Measurements from ENCODE around the gene ARHGAP31. TPM values are rescaled to one million over a fixed set of nuclear protein-coding genes. Genes with fewer than 3 reads are reported as not detected.

Gene ARHGAP31
- total and polyA plus RNA-seq, 2 of the 8 experiments (the other 6 are each of a cell fraction or from before 2014, with no cell fraction given), result 1.1 to 7.6 TPM

DNA sequence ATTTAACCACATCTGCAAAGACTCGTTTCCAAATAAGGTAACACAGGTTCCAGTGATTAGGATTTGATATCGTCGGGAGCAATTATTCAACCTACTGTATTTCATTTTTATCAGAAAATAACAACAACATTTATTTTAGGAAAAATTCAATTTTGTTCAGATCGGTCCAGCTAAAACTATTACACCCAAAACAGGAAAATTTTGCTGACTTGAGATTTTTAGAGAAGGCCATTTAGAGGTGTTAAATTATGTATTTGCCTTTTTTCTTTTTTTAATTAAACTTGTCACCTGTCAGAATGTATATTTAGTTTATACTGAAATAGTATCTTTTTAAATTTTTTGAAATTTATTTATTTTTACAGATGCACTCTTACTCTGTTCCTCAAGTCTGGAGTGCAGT is 81.3 kb downstream of the ARHGAP31 start:
- no peaks in the 10 kb centered on the region for H3K79me2 ChIP-seq (ENCODE audit: control insufficient read depth in 1 of 2, insufficient read depth in 2 of 2, low read length in 2 of 2)
- no peak overlapping the region for H4K8ac ChIP-seq (ENCODE audit: extremely low read depth, insufficient read depth, low read length)
- H2BK20ac ChIP-seq (ENCODE audit: low read length), result no peak overlapping the region
- no peak overlapping the region for H2BK5ac ChIP-seq (ENCODE audit: low read depth, low read length)
- H2BK120ac ChIP-seq (replicated peaks; ENCODE audit: low read depth, low read length), result no peak overlapping the region
- no peaks in the 10 kb centered on the region for H3K23me2 ChIP-seq (ENCODE audit: low read depth, low read length)
- no peak overlapping the region for H4K5ac ChIP-seq (ENCODE audit: insufficient read length, low read depth, low read length)
- H3K27ac ChIP-seq (ENCODE audit: low read depth, low read length), result no peak overlapping the region
- H2BK15ac ChIP-seq (ENCODE audit: low read length), result no peak overlapping the region
- H3K4me3 ChIP-seq (ENCODE audit: extremely low read depth in 1 of 4, insufficient read depth in 2 of 4, low read depth in 3 of 4, low read length in 4 of 4), result no peak overlapping the region
- no peak overlapping the region for H3K4ac ChIP-seq (replicated peaks; ENCODE audit: insufficient read length, low read depth, low read length)
- no peak overlapping the region for H3K14ac ChIP-seq (ENCODE audit: insufficient read length)
- WGBS, 2 experiments (ENCODE audit: extremely low coverage in 1 of 2, insufficient coverage in 1 of 2, insufficient read length in 1 of 2, insufficient replicate concordance in 2 of 2, low coverage in 1 of 2, low lambda C conversion rate in 2 of 2, missing lambda C conversion rate in 1 of 2), result 94% methylated on average over 4 of the region's 4 CpGs; no CpG with 5 or more reads in 1 of the 2 experiments
- no peak overlapping the region for H4K91ac ChIP-seq (replicated peaks; ENCODE audit: insufficient read length, low read length)
- no peaks in the 10 kb centered on the region for H4K20me1 ChIP-seq (replicated peaks in 1 of 2; ENCODE audit: control insufficient read depth in 1 of 2, insufficient read depth in 2 of 2, low read length in 2 of 2)
- H3K4me2 ChIP-seq (ENCODE audit: insufficient read depth in 1 of 2, low read depth in 2 of 2, low read length in 2 of 2), result no peak overlapping the region
- ChIA-PET POLR2A (ENCODE audit: partially characterized antibody) (interaction anchor here (0.7 kb wide), 1 partner anchor 26 kb away, joined by 3 read pairs; no protein-coding TSS in a partner anchor), CTCF (ENCODE audit: partially characterized antibody) (interaction anchor here (1.4 kb wide), 2 partner anchors 23 to 134 kb away, joined by 4 to 5 read pairs; partner anchors contain the start of gene B4GALT4)
- H2AK5ac ChIP-seq (ENCODE audit: low read depth, low read length), result no peak overlapping the region
- no peak overlapping the region for H3K23ac ChIP-seq (ENCODE audit: insufficient read length)
- peaks cover 0 to under 1% (median 0%) of the 10 kb centered on the region in 4 experiments; a peak in 1 of 7 replicates for H3K4me1 ChIP-seq (replicated peaks in 1 of 4; ENCODE audit: control insufficient read depth in 3 of 4, insufficient read depth in 4 of 4, low read length in 3 of 4)
- FAIRE-seq (no peak), DNase-seq (ENCODE audit: low read depth in 1 of 2, low spot score in 2 of 2) (no peak)
- no peak overlapping the region for H2BK12ac ChIP-seq (ENCODE audit: low read depth, low read length)
- H3K56ac ChIP-seq (replicated peaks; ENCODE audit: insufficient read length, low read depth, low read length), result no peak overlapping the region
- H3K36me3 ChIP-seq (ENCODE audit: control insufficient read depth in 2 of 4, insufficient read depth in 4 of 4, low read length in 3 of 4), result no peaks in the 10 kb centered on the region
- H3K18ac ChIP-seq (ENCODE audit: extremely low read depth, low read length), result no peak overlapping the region
- H2AFZ ChIP-seq (ENCODE audit: low read length), result no peak overlapping the region
- no peaks in the 10 kb centered on the region for H3K27me3 ChIP-seq (replicated peaks in 1 of 4; ENCODE audit: control insufficient read depth in 3 of 4, extremely low read depth in 1 of 4, insufficient read depth in 3 of 4, low read length in 3 of 4)
- no peaks in the 10 kb centered on the region for H3K79me1 ChIP-seq (ENCODE audit: low read depth, low read length)
- H3K9ac ChIP-seq (replicated peaks in 1 of 4; ENCODE audit: extremely low read depth in 1 of 4, low read depth in 3 of 4, low read length in 3 of 4), result no peak overlapping the region
- H3K9me3 ChIP-seq (ENCODE audit: insufficient read depth in 2 of 2, low read depth in 1 of 2, low read length in 1 of 2), result no peaks in the 10 kb centered on the region
- TF ChIP-seq MAFK (IDR thresholded peaks at IDR 0.05; ENCODE audit: low read depth, low read length) (no peak), NRF1 (IDR thresholded peaks at IDR 0.05; ENCODE audit: low read depth, low read length) (no peak), TAF7 (optimal IDR thresholded peaks at IDR 0.05; ENCODE audit: borderline replicate concordance, low read depth, low read length) (no peak), SIN3A (conservative IDR thresholded peaks at IDR 0.05 in 1 of 2, IDR thresholded peaks at IDR 0.05 in 1 of 2; ENCODE audit: low read depth in 1 of 2, low read length in 2 of 2) (no peak), KDM1A (IDR thresholded peaks at IDR 0.05; ENCODE audit: borderline replicate concordance, low read length) (no peak), FOSL1 (IDR thresholded peaks at IDR 0.05; ENCODE audit: insufficient read depth, low read depth, low read length) (no peak), SAP30 (IDR thresholded peaks at IDR 0.05; ENCODE audit: insufficient read depth, insufficient replicate concordance, low read length) (no peak), CEBPB (IDR thresholded peaks at IDR 0.05; ENCODE audit: low read depth, low read length) (no peak), JUND (IDR thresholded peaks at IDR 0.05; ENCODE audit: low read length) (no peak), SRF (IDR thresholded peaks at IDR 0.05; ENCODE audit: low read depth, low read length) (no peak), CTBP2 (IDR thresholded peaks at IDR 0.05; ENCODE audit: borderline replicate concordance, insufficient read depth, insufficient read length, low read length) (no peak), GABPA (IDR thresholded peaks at IDR 0.05; ENCODE audit: borderline replicate concordance, insufficient read depth, low read length) (no peak), SP4 (IDR thresholded peaks at IDR 0.05; ENCODE audit: low read length) (no peak), RNF2 (IDR thresholded peaks at IDR 0.05; ENCODE audit: borderline replicate concordance, low read depth, low read length, missing control alignments, poor library complexity, severe bottlenecking) (no peak)

Measured in H1 (cell line).